ENCODE measurements around the gene LMF1.

Gene LMF1

GRCh38 chr16:876523-877241 is 94.1 kb downstream of the LMF1 start:
- DNase-seq, result no peak

GRCh38 chr16:876041-876335 is 94.8 kb downstream of the LMF1 start:
- no peak for DNase-seq

GRCh38 chr16:875182-876040 is 95.4 kb downstream of the LMF1 start:
- no peak for DNase-seq

- DNase-seq, result no peak
Observed at GRCh38 chr16:874366-875181, 96.2 kb downstream of the LMF1 start.

- DNase-seq, result no peak
Observed at GRCh38 chr16:873889-874288, 96.9 kb downstream of the LMF1 start.

- no peak for DNase-seq
Observed at GRCh38 chr16:873243-873661, 97.5 kb downstream of the LMF1 start.

GRCh38 chr16:872436-873242 is 98.1 kb downstream of the LMF1 start:
- no peak for DNase-seq

- DNase-seq, result no peak
Observed at GRCh38 chr16:871562-872345, 99.0 kb downstream of the LMF1 start.

- DNase-seq, result peak; percentile 24
Observed at GRCh38 chr16:870856-871561, 99.8 kb downstream of the LMF1 start.

GRCh38 chr16:869823-870641 is 100.8 kb downstream of the LMF1 start:
- DNase-seq, result no peak

GRCh38 chr16:868846-869822 is 101.7 kb downstream of the LMF1 start:
- DNase-seq, result no peak

- no peak for DNase-seq
Observed at GRCh38 chr16:868386-868755, 102.4 kb downstream of the LMF1 start.

GRCh38 chr16:867421-868385 is 103.1 kb downstream of the LMF1 start:
- DNase-seq, result no peak

GRCh38 chr16:866252-866896 is 104.4 kb downstream of the LMF1 start:
- DNase-seq, result no peak

- DNase-seq, result no peak
Observed at GRCh38 chr16:865026-865425, 105.8 kb downstream of the LMF1 start.

GRCh38 chr16:861446-861845 is 109.3 kb downstream of the LMF1 start:
- no peak for DNase-seq

- DNase-seq, result no peak
Observed at GRCh38 chr16:860891-861290, 109.9 kb downstream of the LMF1 start.
